LNCAP (cell line): Measurements from ENCODE around the gene RPL38.
A peak's percentile ranks its signal among the peaks of the same experiment; 100 is the strongest.

Experiments
- CTCF ChIP-seq: fragments of 450-650 bp; IDR thresholded peaks from 2 replicates; pipeline ENCODE4 v1.5.1; 2017; ENCODE audit warnings: mild to moderate bottlenecking

Gene RPL38

GRCh38 chr17:74212209-74212912 lies 8.9 kb downstream of the RPL38 start:
- TF ChIP-seq CTCF = no peak

- peak; percentile 15; the same call in 1 of the 2 replicates for TF ChIP-seq CTCF
Measured at GRCh38 chr17:74212913-74213791, 9.7 kb downstream of the RPL38 start, which contains the start of gene TTYH2. Gene TTYH2, plus strand, starts transcription at chr17:74213571. Its CDS starts 17 bp downstream, at chr17:74213588.

GRCh38 chr17:74213861-74214391 lies 10.4 kb downstream of the RPL38 start:
- TF ChIP-seq CTCF = no peak

GRCh38 chr17:74214484-74215341 lies 11.2 kb downstream of the RPL38 start:
- TF ChIP-seq CTCF = no peak

- TF ChIP-seq CTCF = no peak
Measured at GRCh38 chr17:74215342-74215727, 11.9 kb downstream of the RPL38 start.

GRCh38 chr17:74216505-74216904 lies 13.0 kb downstream of the RPL38 start:
- no peak for TF ChIP-seq CTCF
